Heart left ventricle (tissue), 13 donors: ENCODE data around the gene SPATA25.

ENCODE experiments used
- POLR2A ChIP-seq, 2 donors: fragments of 450-650 bp; IDR thresholded peaks; one replicate each; pipeline ENCODE4 v1.6.1; 2017; ENCODE audit warnings: antibody characterized with exemption in 2 of 2, mild to moderate bottlenecking in 2 of 2, moderate library complexity in 2 of 2
- TF ChIP-seq, protein P1 (sequence below), 12 donors: fragments of 200-600 bp; sonication (generic) in 4 of 12; IDR thresholded peaks; one replicate each; pipeline versions ENCODE4 v1.5.0 to v1.8.0; 2018 to 2022; ENCODE audit warnings: antibody characterized with exemption in 12 of 12, mild to moderate bottlenecking in 5 of 12
- donor health status: ischemic (EF 13 %, LVEDD 7.1; RV severe dilation, severe dysfunction).
- donor health status: DM: no; HTN: yes; CAD: no.
- donor health status: DM: no; HTN: no; CAD: no.
- donor health status: ischemic (EF 25% LVEDD 6.9; RV normal size, moderate dysfunction).
- donor health status: ischemic (EF 25% LVEDD 5.7; RV mildly dilated, moderate dysfunction).
- donor health status: ischemic (EF 35%, LVEDD 5.7; RV mildly dilated, moderate dysfunction).
- donor health status: nonischemic (EF 11% LVEDD 7.7; RV severe dilation, severe dysfunction).
- donor health status: DM: yes; HTN: yes; CAD: no.
- donor health status: PGD.
- donor health status: ischemic (EF 29% LVEDD 5.4; RV normal size, mild dysfunction).
- donor health status: nonischemic (EF 23%, LVEDD 6.1; RV moderate dilation, normal function).

DNA sequence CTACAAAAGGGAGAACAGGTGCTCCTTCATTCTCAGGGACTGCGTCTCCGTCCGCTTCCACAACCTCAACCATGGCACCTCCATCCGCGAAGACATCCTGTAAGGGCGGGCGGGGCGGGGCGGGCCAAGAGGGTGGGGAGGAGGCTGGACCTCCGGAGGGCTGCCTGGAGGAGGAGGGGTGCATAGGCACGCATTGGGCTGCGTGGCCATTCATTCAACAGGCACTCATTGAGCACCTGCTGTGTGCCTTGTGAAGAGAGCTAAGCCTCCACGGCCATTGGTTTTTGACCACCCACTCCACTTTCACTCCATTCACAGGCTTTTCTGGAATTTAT is 29.6 kb downstream of the SPATA25 start:
- TF ChIP-seq, protein P1, sequence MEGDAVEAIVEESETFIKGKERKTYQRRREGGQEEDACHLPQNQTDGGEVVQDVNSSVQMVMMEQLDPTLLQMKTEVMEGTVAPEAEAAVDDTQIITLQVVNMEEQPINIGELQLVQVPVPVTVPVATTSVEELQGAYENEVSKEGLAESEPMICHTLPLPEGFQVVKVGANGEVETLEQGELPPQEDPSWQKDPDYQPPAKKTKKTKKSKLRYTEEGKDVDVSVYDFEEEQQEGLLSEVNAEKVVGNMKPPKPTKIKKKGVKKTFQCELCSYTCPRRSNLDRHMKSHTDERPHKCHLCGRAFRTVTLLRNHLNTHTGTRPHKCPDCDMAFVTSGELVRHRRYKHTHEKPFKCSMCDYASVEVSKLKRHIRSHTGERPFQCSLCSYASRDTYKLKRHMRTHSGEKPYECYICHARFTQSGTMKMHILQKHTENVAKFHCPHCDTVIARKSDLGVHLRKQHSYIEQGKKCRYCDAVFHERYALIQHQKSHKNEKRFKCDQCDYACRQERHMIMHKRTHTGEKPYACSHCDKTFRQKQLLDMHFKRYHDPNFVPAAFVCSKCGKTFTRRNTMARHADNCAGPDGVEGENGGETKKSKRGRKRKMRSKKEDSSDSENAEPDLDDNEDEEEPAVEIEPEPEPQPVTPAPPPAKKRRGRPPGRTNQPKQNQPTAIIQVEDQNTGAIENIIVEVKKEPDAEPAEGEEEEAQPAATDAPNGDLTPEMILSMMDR (IDR thresholded peaks at IDR 0.05), result no peak
- no peak for TF ChIP-seq POLR2A (IDR thresholded peaks at IDR 0.05)
